ENCODE results near the gene CNDP2.

Gene CNDP2

DNA sequence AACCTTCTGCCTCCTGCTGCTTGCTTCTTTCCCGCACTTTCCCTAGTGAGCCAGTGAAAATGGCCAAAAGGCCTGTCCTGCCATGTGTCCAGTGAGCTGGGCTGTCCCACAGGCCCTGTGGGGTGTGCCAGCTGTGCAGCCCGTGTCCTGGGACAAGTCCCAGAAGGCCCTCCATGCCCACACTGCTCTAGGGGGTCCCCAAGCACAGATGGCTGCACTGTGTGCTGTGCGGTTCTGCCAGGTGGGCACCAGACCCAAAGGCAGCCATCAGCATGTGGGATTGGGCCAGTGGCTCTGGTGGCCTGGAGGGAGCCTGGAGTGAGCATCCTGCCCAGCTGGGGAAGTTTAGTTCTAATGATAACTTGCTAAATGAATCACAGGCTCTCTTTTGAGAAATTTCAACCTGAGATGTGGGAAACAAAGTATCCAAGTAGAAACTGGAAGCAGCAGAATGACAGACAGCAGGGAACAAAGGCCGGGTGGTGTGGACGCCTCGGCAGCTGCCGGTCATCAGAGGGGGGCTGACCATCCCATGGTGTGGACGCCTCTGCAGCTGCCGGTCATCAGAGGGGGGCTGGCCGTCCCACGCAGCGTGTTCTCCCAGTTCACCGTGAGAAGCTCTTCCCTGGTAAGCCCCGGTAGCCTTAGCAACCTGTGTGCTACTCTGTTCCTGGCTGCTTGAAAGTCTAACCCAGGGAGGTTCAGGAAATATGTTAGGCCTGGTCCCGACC, 9.9 kb upstream of the CNDP2 start:
- ATAC-seq, result no peak; the same call in 2 of the 3 replicates
- TF ChIP-seq RARB (CRISPR knock-in tag; IDR thresholded peaks at IDR 0.05) (no peak), SNAI2 (CRISPR knock-in tag; IDR thresholded peaks at IDR 0.05) (no peak), CSDC2 (CRISPR knock-in tag; IDR thresholded peaks at IDR 0.05) (no peak), ZFP3 (CRISPR knock-in tag; IDR thresholded peaks at IDR 0.05) (no peak), ESRRG (CRISPR knock-in tag; IDR thresholded peaks at IDR 0.05) (no peak), GLIS3 (CRISPR knock-in tag; IDR thresholded peaks at IDR 0.05) (no peak), ZFP30 (CRISPR knock-in tag; IDR thresholded peaks at IDR 0.05) (no peak), BACH2 (CRISPR knock-in tag; IDR thresholded peaks at IDR 0.05; ENCODE audit: borderline replicate concordance) (no peak), ZNF8 (CRISPR knock-in tag; IDR thresholded peaks at IDR 0.05) (no peak), ZNF565 (CRISPR knock-in tag; conservative IDR thresholded peaks at IDR 0.05; ENCODE audit: low read depth) (no peak), ZNF70 (CRISPR knock-in tag; IDR thresholded peaks at IDR 0.05) (no peak), TCF4 (CRISPR knock-in tag; IDR thresholded peaks at IDR 0.05; ENCODE audit: borderline replicate concordance) (no peak), ZC3H10 (CRISPR knock-in tag; IDR thresholded peaks at IDR 0.05) (no peak), ISL1 (CRISPR knock-in tag; IDR thresholded peaks at IDR 0.05) (no peak), OSR1 (CRISPR knock-in tag; IDR thresholded peaks at IDR 0.05) (no peak), PPARA (CRISPR knock-in tag; IDR thresholded peaks at IDR 0.05; ENCODE audit: borderline replicate concordance) (no peak), ARNTL (CRISPR knock-in tag; IDR thresholded peaks at IDR 0.05; ENCODE audit: borderline replicate concordance, low read depth) (no peak)
- TF ChIP-seq, protein P1, sequence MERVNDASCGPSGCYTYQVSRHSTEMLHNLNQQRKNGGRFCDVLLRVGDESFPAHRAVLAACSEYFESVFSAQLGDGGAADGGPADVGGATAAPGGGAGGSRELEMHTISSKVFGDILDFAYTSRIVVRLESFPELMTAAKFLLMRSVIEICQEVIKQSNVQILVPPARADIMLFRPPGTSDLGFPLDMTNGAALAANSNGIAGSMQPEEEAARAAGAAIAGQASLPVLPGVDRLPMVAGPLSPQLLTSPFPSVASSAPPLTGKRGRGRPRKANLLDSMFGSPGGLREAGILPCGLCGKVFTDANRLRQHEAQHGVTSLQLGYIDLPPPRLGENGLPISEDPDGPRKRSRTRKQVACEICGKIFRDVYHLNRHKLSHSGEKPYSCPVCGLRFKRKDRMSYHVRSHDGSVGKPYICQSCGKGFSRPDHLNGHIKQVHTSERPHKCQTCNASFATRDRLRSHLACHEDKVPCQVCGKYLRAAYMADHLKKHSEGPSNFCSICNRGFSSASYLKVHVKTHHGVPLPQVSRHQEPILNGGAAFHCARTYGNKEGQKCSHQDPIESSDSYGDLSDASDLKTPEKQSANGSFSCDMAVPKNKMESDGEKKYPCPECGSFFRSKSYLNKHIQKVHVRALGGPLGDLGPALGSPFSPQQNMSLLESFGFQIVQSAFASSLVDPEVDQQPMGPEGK (CRISPR knock-in tag; IDR thresholded peaks at IDR 0.05; ENCODE audit: borderline replicate concordance), result no peak
- TF ChIP-seq, protein P2, sequence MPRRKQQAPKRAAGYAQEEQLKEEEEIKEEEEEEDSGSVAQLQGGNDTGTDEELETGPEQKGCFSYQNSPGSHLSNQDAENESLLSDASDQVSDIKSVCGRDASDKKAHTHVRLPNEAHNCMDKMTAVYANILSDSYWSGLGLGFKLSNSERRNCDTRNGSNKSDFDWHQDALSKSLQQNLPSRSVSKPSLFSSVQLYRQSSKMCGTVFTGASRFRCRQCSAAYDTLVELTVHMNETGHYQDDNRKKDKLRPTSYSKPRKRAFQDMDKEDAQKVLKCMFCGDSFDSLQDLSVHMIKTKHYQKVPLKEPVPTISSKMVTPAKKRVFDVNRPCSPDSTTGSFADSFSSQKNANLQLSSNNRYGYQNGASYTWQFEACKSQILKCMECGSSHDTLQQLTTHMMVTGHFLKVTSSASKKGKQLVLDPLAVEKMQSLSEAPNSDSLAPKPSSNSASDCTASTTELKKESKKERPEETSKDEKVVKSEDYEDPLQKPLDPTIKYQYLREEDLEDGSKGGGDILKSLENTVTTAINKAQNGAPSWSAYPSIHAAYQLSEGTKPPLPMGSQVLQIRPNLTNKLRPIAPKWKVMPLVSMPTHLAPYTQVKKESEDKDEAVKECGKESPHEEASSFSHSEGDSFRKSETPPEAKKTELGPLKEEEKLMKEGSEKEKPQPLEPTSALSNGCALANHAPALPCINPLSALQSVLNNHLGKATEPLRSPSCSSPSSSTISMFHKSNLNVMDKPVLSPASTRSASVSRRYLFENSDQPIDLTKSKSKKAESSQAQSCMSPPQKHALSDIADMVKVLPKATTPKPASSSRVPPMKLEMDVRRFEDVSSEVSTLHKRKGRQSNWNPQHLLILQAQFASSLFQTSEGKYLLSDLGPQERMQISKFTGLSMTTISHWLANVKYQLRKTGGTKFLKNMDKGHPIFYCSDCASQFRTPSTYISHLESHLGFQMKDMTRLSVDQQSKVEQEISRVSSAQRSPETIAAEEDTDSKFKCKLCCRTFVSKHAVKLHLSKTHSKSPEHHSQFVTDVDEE (CRISPR knock-in tag; IDR thresholded peaks at IDR 0.05), result no peak

- ATAC-seq, result no peak
- TF ChIP-seq SNAI2 (CRISPR knock-in tag; IDR thresholded peaks at IDR 0.05) (no peak), ZFP30 (CRISPR knock-in tag; IDR thresholded peaks at IDR 0.05) (no peak), OSR1 (CRISPR knock-in tag; IDR thresholded peaks at IDR 0.05) (no peak), TOX (CRISPR knock-in tag; IDR thresholded peaks at IDR 0.05; ENCODE audit: borderline replicate concordance) (no peak), ZNF565 (CRISPR knock-in tag; conservative IDR thresholded peaks at IDR 0.05; ENCODE audit: low read depth) (no peak), ARNTL (CRISPR knock-in tag; IDR thresholded peaks at IDR 0.05; ENCODE audit: borderline replicate concordance, low read depth) (no peak), ESRRG (CRISPR knock-in tag; IDR thresholded peaks at IDR 0.05) (no peak)
- TF ChIP-seq, protein P3, sequence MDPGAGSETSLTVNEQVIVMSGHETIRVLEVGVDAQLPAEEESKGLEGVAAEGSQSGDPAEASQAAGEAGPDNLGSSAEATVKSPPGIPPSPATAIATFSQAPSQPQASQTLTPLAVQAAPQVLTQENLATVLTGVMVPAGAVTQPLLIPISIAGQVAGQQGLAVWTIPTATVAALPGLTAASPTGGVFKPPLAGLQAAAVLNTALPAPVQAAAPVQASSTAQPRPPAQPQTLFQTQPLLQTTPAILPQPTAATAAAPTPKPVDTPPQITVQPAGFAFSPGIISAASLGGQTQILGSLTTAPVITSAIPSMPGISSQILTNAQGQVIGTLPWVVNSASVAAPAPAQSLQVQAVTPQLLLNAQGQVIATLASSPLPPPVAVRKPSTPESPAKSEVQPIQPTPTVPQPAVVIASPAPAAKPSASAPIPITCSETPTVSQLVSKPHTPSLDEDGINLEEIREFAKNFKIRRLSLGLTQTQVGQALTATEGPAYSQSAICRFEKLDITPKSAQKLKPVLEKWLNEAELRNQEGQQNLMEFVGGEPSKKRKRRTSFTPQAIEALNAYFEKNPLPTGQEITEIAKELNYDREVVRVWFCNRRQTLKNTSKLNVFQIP (CRISPR knock-in tag; IDR thresholded peaks at IDR 0.05; ENCODE audit: borderline replicate concordance, low read depth), result no peak
- TF ChIP-seq, protein P1 (CRISPR knock-in tag; IDR thresholded peaks at IDR 0.05; ENCODE audit: borderline replicate concordance), result no peak
Measured at GRCh38 chr18:74488354-74488753, 7.8 kb upstream of the CNDP2 start.

- no peak for ATAC-seq
- TF ChIP-seq, protein P2 (CRISPR knock-in tag; IDR thresholded peaks at IDR 0.05), result no peak
- TF ChIP-seq BACH2 (CRISPR knock-in tag; IDR thresholded peaks at IDR 0.05; ENCODE audit: borderline replicate concordance) (no peak), CREB5 (CRISPR knock-in tag; IDR thresholded peaks at IDR 0.05; ENCODE audit: low read depth) (no peak), ZNF565 (CRISPR knock-in tag; conservative IDR thresholded peaks at IDR 0.05; ENCODE audit: low read depth) (no peak), OSR1 (CRISPR knock-in tag; IDR thresholded peaks at IDR 0.05) (no peak), SNAI2 (CRISPR knock-in tag; IDR thresholded peaks at IDR 0.05) (no peak), ZC3H10 (CRISPR knock-in tag; IDR thresholded peaks at IDR 0.05) (no peak), TOX (CRISPR knock-in tag; IDR thresholded peaks at IDR 0.05; ENCODE audit: borderline replicate concordance) (no peak), ARNTL (CRISPR knock-in tag; IDR thresholded peaks at IDR 0.05; ENCODE audit: borderline replicate concordance, low read depth) (no peak)
Measured at GRCh38 chr18:74488864-74489263, 7.3 kb upstream of the CNDP2 start.

All from SK-N-SH treated with all-trans-retinoic acid at 6 μM for 48 hours (cell line).